Type B pancreatic cell (in vitro differentiated cells): ENCODE measurements around the gene ADGRG4. TPM values are rescaled to one million over a fixed set of nuclear protein-coding genes. Genes with fewer than 3 reads are reported as not detected.

ENCODE experiments used
- DNase-seq: peaks from one replicate; pipeline ENCODE4 v3.0.0; 2021; ENCODE audit warnings: mixed read lengths; ENCODE audit not compliant: unreplicated experiment; ENCODE audit errors: extremely low spot score
- H3K27ac Mint-ChIP-seq: 2 replicates; pipeline ENCODE4 v1.8.0; 2021; ENCODE audit warnings: mild to moderate bottlenecking, mixed read lengths
- H3K27me3 Mint-ChIP-seq: 2 replicates; pipeline ENCODE4 v1.8.0; 2021; ENCODE audit warnings: mixed read lengths
- H3K36me3 Mint-ChIP-seq: 2 replicates; pipeline ENCODE4 v1.8.0; 2021; ENCODE audit warnings: mixed read lengths
- H3K4me1 Mint-ChIP-seq: one replicate; pipeline ENCODE4 v1.8.0; 2021; ENCODE audit warnings: mixed read lengths; ENCODE audit not compliant: unreplicated experiment
- H3K4me3 Mint-ChIP-seq: 2 replicates; pipeline ENCODE4 v1.8.0; 2021; ENCODE audit warnings: mild to moderate bottlenecking, mixed read lengths
- H3K9me3 Mint-ChIP-seq: 2 replicates; pipeline ENCODE4 v1.8.0; 2021; ENCODE audit warnings: mixed read lengths
- CTCF ChIP-seq: fragments of 200-600 bp; sonication (generic); conservative IDR thresholded peaks from 2 replicates; pipeline ENCODE4 v1.5.0; 2021; ENCODE audit warnings: antibody characterized with exemption, mild to moderate bottlenecking
- total RNA-seq: library from RNA; stranded (reverse); gene quantifications from 2 replicates; pipeline ENCODE4 v1.2.1, GENCODE V29; 2021; ENCODE audit warnings: low replicate concordance

Gene ADGRG4
- total RNA-seq, 1 donor from 2014 or later, result 1.2 TPM

GRCh38 chrX:136318895-136319597 is 18.3 kb downstream of the ADGRG4 start:
- H3K27ac Mint-ChIP-seq, result no peak overlapping the region
- TF ChIP-seq CTCF, result no peak
- no peaks in the 10 kb centered on the region for H3K9me3 Mint-ChIP-seq
- H3K4me3 Mint-ChIP-seq, result no peak overlapping the region
- DNase-seq, result no peak
- no peaks in the 10 kb centered on the region for H3K27me3 Mint-ChIP-seq
- H3K36me3 Mint-ChIP-seq, result no peaks in the 10 kb centered on the region
- no peaks in the 10 kb centered on the region for H3K4me1 Mint-ChIP-seq

- Mint-ChIP-seq H3K36me3 (no peaks in the 10 kb centered on the region), H3K27me3 (no peaks in the 10 kb centered on the region), H3K27ac (no peak overlapping the region), H3K9me3 (no peaks in the 10 kb centered on the region), H3K4me3 (no peak overlapping the region), H3K4me1 (no peaks in the 10 kb centered on the region)
- DNase-seq, result no peak
- TF ChIP-seq CTCF, result no peak
These were observed 18.8 kb downstream of the ADGRG4 start for GRCh38 chrX:136319600-136319999.

GRCh38 chrX:136321532-136321931 is 20.8 kb downstream of the ADGRG4 start:
- no peaks in the 10 kb centered on the region for H3K9me3 Mint-ChIP-seq
- no peak for DNase-seq
- H3K27ac Mint-ChIP-seq, result peak overlapping the region; percentile 8
- no peaks in the 10 kb centered on the region for H3K27me3 Mint-ChIP-seq
- H3K4me3 Mint-ChIP-seq, result no peak overlapping the region
- no peaks in the 10 kb centered on the region for H3K4me1 Mint-ChIP-seq
- H3K36me3 Mint-ChIP-seq, result no peaks in the 10 kb centered on the region
- TF ChIP-seq CTCF, result no peak

- Mint-ChIP-seq H3K36me3 (no peaks in the 10 kb centered on the region), H3K9me3 (no peaks in the 10 kb centered on the region), H3K27me3 (no peaks in the 10 kb centered on the region), H3K4me3 (no peak overlapping the region), H3K27ac (no peak overlapping the region), H3K4me1 (no peaks in the 10 kb centered on the region)
- DNase-seq, result no peak
- no peak for TF ChIP-seq CTCF
These were observed 21.3 kb downstream of the ADGRG4 start for GRCh38 chrX:136322064-136322463.

- no peak overlapping the region for H3K27ac Mint-ChIP-seq
- no peaks in the 10 kb centered on the region for H3K9me3 Mint-ChIP-seq
- H3K4me3 Mint-ChIP-seq, result no peak overlapping the region
- DNase-seq, result no peak
- no peaks in the 10 kb centered on the region for H3K4me1 Mint-ChIP-seq
- H3K27me3 Mint-ChIP-seq, result no peaks in the 10 kb centered on the region
- TF ChIP-seq CTCF, result no peak
- no peaks in the 10 kb centered on the region for H3K36me3 Mint-ChIP-seq
These were observed 24.6 kb downstream of the ADGRG4 start for GRCh38 chrX:136325377-136325776.
